Measurements from ENCODE around the gene CCSER1. TPM values are rescaled to one million over a fixed set of nuclear protein-coding genes. Genes with fewer than 3 reads are reported as not detected.

Gene CCSER1
- total RNA-seq, 1 donor from 2014 or later, result 15.7 TPM

DNA sequence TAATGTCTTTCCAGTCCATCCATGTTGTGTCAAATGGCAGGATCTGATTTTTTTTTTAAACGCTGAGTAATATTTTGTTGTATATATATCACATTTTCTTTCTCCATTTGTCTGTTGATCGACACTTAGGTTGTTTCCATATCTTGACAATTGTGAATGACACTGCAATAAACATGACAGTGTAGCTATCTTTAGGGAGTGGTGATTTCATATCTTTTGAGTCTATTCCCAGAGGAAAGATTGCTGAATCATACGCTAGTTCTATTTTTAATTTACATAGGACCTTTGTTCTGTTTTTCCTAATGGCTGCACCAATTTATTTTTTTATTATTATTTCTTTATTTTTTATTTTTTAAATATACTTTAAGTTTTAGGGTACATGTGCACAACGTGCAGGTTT, 470.7 kb downstream of the CCSER1 start:
- no peak for TF ChIP-seq CTCF (IDR thresholded peaks at IDR 0.05; ENCODE audit: partially characterized antibody, unreplicated experiment)
- H3K9me3 Mint-ChIP-seq (ENCODE audit: unreplicated experiment), result peaks cover 2% of the 10 kb centered on the region
- no peak overlapping the region for H3K27ac Mint-ChIP-seq (ENCODE audit: unreplicated experiment)
- no peaks in the 10 kb centered on the region for H3K4me1 Mint-ChIP-seq (ENCODE audit: low read depth, unreplicated experiment)
- H3K36me3 Mint-ChIP-seq (ENCODE audit: unreplicated experiment), result no peaks in the 10 kb centered on the region
- no peaks in the 10 kb centered on the region for H3K27me3 Mint-ChIP-seq (ENCODE audit: unreplicated experiment)
- no peak for DNase-seq
- H3K4me3 Mint-ChIP-seq (ENCODE audit: unreplicated experiment), result no peak overlapping the region

DNA sequence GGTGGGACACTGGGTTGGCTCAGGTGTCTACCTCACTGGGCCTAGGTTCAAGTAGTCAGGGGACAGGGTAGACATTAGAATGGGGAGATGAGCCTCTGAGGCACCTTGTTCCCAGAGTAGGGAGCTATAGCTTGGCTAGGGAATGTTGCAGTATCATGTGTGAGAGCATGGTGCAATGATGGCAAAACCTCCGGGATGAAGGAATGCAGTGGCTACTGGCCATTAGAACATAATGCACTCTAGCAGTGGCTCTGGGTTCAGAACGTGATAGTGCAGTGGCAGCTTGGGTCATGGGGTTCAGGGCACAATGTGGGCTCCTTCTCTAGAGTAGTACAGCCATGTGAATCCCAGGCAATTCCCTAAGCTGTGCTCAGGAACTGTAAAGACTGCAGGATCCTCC, 471.5 kb downstream of the CCSER1 start:
- Mint-ChIP-seq H3K9me3 (ENCODE audit: unreplicated experiment) (peaks cover 2% of the 10 kb centered on the region), H3K27ac (ENCODE audit: unreplicated experiment) (no peak overlapping the region), H3K36me3 (ENCODE audit: unreplicated experiment) (no peaks in the 10 kb centered on the region), H3K4me1 (ENCODE audit: low read depth, unreplicated experiment) (no peaks in the 10 kb centered on the region), H3K4me3 (ENCODE audit: unreplicated experiment) (no peak overlapping the region), H3K27me3 (ENCODE audit: unreplicated experiment) (no peaks in the 10 kb centered on the region)
- no peak for DNase-seq
- no peak for TF ChIP-seq CTCF (IDR thresholded peaks at IDR 0.05; ENCODE audit: partially characterized antibody, unreplicated experiment)

- Mint-ChIP-seq H3K27me3 (ENCODE audit: unreplicated experiment) (no peaks in the 10 kb centered on the region), H3K4me3 (ENCODE audit: unreplicated experiment) (no peak overlapping the region), H3K27ac (ENCODE audit: unreplicated experiment) (no peak overlapping the region), H3K9me3 (ENCODE audit: unreplicated experiment) (peaks cover 2% of the 10 kb centered on the region), H3K36me3 (ENCODE audit: unreplicated experiment) (no peaks in the 10 kb centered on the region), H3K4me1 (ENCODE audit: low read depth, unreplicated experiment) (no peaks in the 10 kb centered on the region)
- no peak for TF ChIP-seq CTCF (IDR thresholded peaks at IDR 0.05; ENCODE audit: partially characterized antibody, unreplicated experiment)
- DNase-seq, result no peak
Measured at GRCh38 chr4:90602726-90603125, 475.5 kb downstream of the CCSER1 start.

DNA sequence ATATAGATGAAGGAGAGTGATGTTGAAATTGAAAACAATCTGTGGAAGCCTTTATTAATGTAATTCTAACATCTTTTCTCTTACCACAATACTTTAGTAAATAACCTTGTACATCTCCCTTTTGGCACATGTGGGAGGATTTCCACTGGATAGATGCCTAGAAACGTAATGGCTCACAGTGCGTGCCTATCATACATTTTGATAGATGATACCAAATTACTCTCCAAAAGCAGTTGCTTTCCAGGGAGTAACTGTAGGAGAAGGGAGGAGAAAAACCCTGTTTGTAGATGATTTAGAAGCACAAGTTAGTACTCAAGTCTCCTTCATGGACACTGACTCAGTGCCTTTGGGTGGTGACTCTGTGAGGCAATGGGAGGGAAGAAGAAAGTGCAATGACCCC, 476.3 kb downstream of the CCSER1 start:
- TF ChIP-seq CTCF (IDR thresholded peaks at IDR 0.05; ENCODE audit: partially characterized antibody, unreplicated experiment), result no peak
- Mint-ChIP-seq H3K4me3 (ENCODE audit: unreplicated experiment) (no peak overlapping the region), H3K9me3 (ENCODE audit: unreplicated experiment) (peaks cover 2% of the 10 kb centered on the region), H3K4me1 (ENCODE audit: low read depth, unreplicated experiment) (no peaks in the 10 kb centered on the region), H3K27me3 (ENCODE audit: unreplicated experiment) (no peaks in the 10 kb centered on the region), H3K36me3 (ENCODE audit: unreplicated experiment) (no peaks in the 10 kb centered on the region), H3K27ac (ENCODE audit: unreplicated experiment) (no peak overlapping the region)
- DNase-seq, result no peak

GRCh38 chr4:90606781-90607180, 479.6 kb downstream of the CCSER1 start:
- H3K9me3 Mint-ChIP-seq (ENCODE audit: unreplicated experiment), result peaks cover 2% of the 10 kb centered on the region
- H3K36me3 Mint-ChIP-seq (ENCODE audit: unreplicated experiment), result no peaks in the 10 kb centered on the region
- no peaks in the 10 kb centered on the region for H3K4me1 Mint-ChIP-seq (ENCODE audit: low read depth, unreplicated experiment)
- H3K4me3 Mint-ChIP-seq (ENCODE audit: unreplicated experiment), result no peak overlapping the region
- TF ChIP-seq CTCF (IDR thresholded peaks at IDR 0.05; ENCODE audit: partially characterized antibody, unreplicated experiment), result no peak
- no peaks in the 10 kb centered on the region for H3K27me3 Mint-ChIP-seq (ENCODE audit: unreplicated experiment)
- DNase-seq, result no peak
- no peak overlapping the region for H3K27ac Mint-ChIP-seq (ENCODE audit: unreplicated experiment)
